ENCODE measurements around the gene IL1R2. TPM values are rescaled to one million over a fixed set of nuclear protein-coding genes. Genes with fewer than 3 reads are reported as not detected.

IL1R2 gene
- total and polyA plus RNA-seq, 2 of the 13 experiments (the other 11 are each of a cell fraction or from before 2014, with no cell fraction given): 3.6 to 7.3 TPM

GRCh38 chr2:102059151-102059550, 67.4 kb downstream of the IL1R2 start (continued):
- TF ChIP-seq ARID3A (IDR thresholded peaks at IDR 0.05; ENCODE audit: low read depth, low read length) (no peak), GATAD2A (CRISPR knock-in tag; IDR thresholded peaks at IDR 0.05) (peak; percentile 75), SIX4 (CRISPR knock-in tag; IDR thresholded peaks at IDR 0.05) (no peak), ZBTB14 (CRISPR knock-in tag; IDR thresholded peaks at IDR 0.05) (no peak), HMG20A (CRISPR knock-in tag; IDR thresholded peaks at IDR 0.05; ENCODE audit: borderline replicate concordance) (peak; percentile 32; the same call in 1 of the 2 replicates), ZNF510 (CRISPR knock-in tag; IDR thresholded peaks at IDR 0.05; ENCODE audit: low read depth) (0 out of 2 replicates have a peak, but pooled peaks have one; percentile 52), ISL2 (CRISPR knock-in tag; IDR thresholded peaks at IDR 0.05) (0 out of 2 replicates have a peak, but pooled peaks have one; percentile 42), MAFG (CRISPR knock-in tag; IDR thresholded peaks at IDR 0.05) (no peak), ZNF879 (CRISPR knock-in tag; IDR thresholded peaks at IDR 0.05) (no peak), IKZF1 (IDR thresholded peaks at IDR 0.05) (no peak), ZFP82 (CRISPR knock-in tag; IDR thresholded peaks at IDR 0.05; ENCODE audit: borderline replicate concordance) (no peak), HNF4G (IDR thresholded peaks at IDR 0.05; ENCODE audit: borderline replicate concordance, low read depth, low read length) (no peak), HNF4G (CRISPR knock-in tag; IDR thresholded peaks at IDR 0.05; ENCODE audit: borderline replicate concordance, low read depth) (no peak), GABPB1 (CRISPR knock-in tag; IDR thresholded peaks at IDR 0.05) (no peak), ARNTL (CRISPR knock-in tag; IDR thresholded peaks at IDR 0.05) (no peak), DMTF1 (CRISPR knock-in tag; IDR thresholded peaks at IDR 0.05) (no peak), DNMT3B (CRISPR knock-in tag; conservative IDR thresholded peaks at IDR 0.05) (no peak), HMGXB3 (CRISPR knock-in tag; IDR thresholded peaks at IDR 0.05; ENCODE audit: borderline replicate concordance) (no peak), ZNF747 (CRISPR knock-in tag; IDR thresholded peaks at IDR 0.05; ENCODE audit: borderline replicate concordance) (no peak), MXD4 (CRISPR knock-in tag; IDR thresholded peaks at IDR 0.05) (no peak)
